Effector memory CD4-positive, alpha-beta T cell (primary cell): ENCODE results near the gene DYNC2LI1.

Experiments used
- DNase-seq, 3 donors: peaks; one replicate each; pipeline ENCODE4 v3.0.0-alpha.2; 2020
- H3K27ac ChIP-seq: 2 replicates; pipeline ENCODE4 v1.7.0; 2013; ENCODE audit warnings: mild to moderate bottlenecking, low read length, moderate library complexity; ENCODE audit not compliant: insufficient read depth, poor library complexity, severe bottlenecking
- H3K27me3 ChIP-seq: replicated peaks from 2 replicates; pipeline ENCODE4 v1.7.0; 2013; ENCODE audit warnings: mild to moderate bottlenecking, low read length; ENCODE audit not compliant: insufficient read depth, control insufficient read depth, poor library complexity, severe bottlenecking
- H3K36me3 ChIP-seq: 2 replicates; pipeline ENCODE4 v1.7.0; 2013; ENCODE audit warnings: mild to moderate bottlenecking, low read length, moderate library complexity; ENCODE audit not compliant: control insufficient read depth, insufficient read depth
- H3K4me1 ChIP-seq: 2 replicates; pipeline ENCODE4 v1.7.0; 2013; ENCODE audit warnings: low read length, mild to moderate bottlenecking; ENCODE audit not compliant: control insufficient read depth, insufficient read depth, poor library complexity, severe bottlenecking
- H3K4me3 ChIP-seq: 2 replicates; pipeline ENCODE4 v1.7.0; 2013; ENCODE audit warnings: low read length, low read depth, mild to moderate bottlenecking; ENCODE audit not compliant: insufficient read depth, poor library complexity, severe bottlenecking
- H3K9me3 ChIP-seq: 2 replicates; pipeline ENCODE4 v1.7.0; 2013; ENCODE audit warnings: mild to moderate bottlenecking, low read length, moderate library complexity; ENCODE audit not compliant: control insufficient read depth

DYNC2LI1 gene

GRCh38 chr2:43762286-43762685 is 11.6 kb upstream of the DYNC2LI1 start:
- H3K4me3 ChIP-seq = no peak overlapping the region
- no peaks in the 10 kb centered on the region for H3K36me3 ChIP-seq
- no peaks in the 10 kb centered on the region for H3K4me1 ChIP-seq
- H3K27me3 ChIP-seq = no peaks in the 10 kb centered on the region
- DNase-seq = no peak
- no peak overlapping the region for H3K27ac ChIP-seq
- no peaks in the 10 kb centered on the region for H3K9me3 ChIP-seq

DNA sequence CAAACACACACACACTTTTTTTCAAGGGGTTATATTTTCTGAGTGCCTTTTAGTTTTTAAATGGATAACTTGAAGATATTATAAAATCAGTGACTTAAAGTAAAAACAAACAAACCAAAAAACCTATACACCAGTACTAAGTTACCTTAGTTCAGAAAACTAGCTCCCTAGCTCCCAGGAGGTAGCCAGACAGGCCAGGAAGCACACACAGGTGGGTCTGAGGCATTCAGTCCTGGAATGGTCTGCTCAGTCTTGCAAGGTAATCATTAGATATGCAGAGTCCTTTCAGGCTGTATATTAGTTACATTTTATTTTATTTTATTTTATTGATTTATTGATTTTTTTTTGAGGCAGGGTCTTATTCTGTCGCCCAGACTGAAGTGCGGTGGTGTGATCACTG is 10.7 kb upstream of the DYNC2LI1 start:
- Histone ChIP-seq H3K36me3 (no peaks in the 10 kb centered on the region), H3K4me3 (no peak overlapping the region), H3K4me1 (no peaks in the 10 kb centered on the region), H3K27ac (no peak overlapping the region), H3K27me3 (no peaks in the 10 kb centered on the region), H3K9me3 (no peaks in the 10 kb centered on the region)
- DNase-seq = no peak

DNA sequence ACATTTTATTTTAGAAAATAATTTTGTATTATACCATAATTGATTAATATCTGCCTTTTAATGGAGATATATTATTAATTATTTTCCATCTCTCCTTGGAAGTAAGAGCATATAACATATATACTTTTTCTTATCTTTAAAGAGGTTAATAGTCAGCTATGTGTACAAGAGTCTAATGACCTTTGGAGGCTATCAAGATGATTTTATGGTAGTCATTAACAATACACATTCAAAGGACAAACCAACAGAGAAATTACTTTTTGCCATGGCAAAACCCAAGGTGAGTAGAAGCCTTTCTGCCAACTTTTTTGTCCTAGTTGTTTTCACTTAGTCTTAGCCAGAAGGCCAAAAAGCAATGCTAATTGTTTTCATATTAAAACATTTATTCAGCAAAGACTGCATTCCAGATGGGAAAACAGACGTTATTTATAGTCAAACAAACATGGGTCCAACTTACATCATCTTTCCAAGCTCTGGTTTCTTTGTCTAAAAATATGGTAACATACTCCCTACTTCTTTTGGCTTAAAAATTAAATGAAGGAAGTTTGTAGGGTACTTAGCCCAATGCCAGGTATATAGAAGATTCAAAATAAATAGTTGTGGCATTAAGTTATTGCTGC is 9.6 kb upstream of the DYNC2LI1 start:
- Histone ChIP-seq H3K36me3 (no peaks in the 10 kb centered on the region), H3K27ac (no peak overlapping the region), H3K4me1 (no peaks in the 10 kb centered on the region), H3K9me3 (no peaks in the 10 kb centered on the region), H3K4me3 (no peak overlapping the region), H3K27me3 (no peaks in the 10 kb centered on the region)
- DNase-seq = no peak

DNA sequence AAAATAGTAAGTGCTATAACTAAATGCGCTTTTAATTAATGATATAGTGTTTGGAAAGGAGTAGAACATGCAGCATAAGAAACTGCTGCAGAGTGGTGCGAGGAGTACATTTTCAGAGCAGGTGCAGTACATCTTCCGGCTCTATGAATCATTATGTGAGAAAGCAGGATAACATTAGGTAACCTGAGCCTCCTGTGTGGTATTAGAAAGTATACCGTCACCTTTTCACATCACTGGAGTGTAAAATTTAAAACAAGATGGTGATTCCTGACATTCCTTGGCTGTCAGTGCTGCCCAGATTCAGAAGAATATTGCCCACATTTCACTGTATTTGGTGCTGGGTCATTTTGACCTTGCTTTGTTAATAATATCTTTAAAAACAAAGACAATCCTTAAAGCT is 7.8 kb upstream of the DYNC2LI1 start:
- DNase-seq = no peak
- H3K27me3 ChIP-seq = no peaks in the 10 kb centered on the region
- no peak overlapping the region for H3K27ac ChIP-seq
- no peaks in the 10 kb centered on the region for H3K4me1 ChIP-seq
- no peaks in the 10 kb centered on the region for H3K9me3 ChIP-seq
- H3K4me3 ChIP-seq = no peak overlapping the region
- no peaks in the 10 kb centered on the region for H3K36me3 ChIP-seq

DNA sequence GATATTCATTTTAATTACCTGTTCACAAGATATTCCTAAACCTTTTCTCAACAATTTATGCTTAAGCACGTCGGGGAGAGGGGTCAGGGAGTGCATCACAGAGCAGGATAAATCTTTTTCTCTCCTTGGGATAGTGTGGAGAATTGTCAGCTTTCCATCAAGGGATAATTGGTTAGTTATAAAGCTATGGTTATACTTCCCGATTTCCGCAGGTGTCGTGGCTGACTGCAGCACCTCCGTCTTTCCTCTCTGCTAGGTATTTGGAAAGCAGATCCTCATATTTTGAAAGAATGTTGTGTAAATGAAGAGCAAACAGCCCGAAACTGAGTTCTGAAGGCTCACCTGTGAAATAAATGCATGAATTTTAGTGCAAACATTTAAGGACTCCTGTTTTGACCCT is 778 bp downstream of the DYNC2LI1 start:
- no peaks in the 10 kb centered on the region for H3K36me3 ChIP-seq
- H3K4me1 ChIP-seq = no peaks in the 10 kb centered on the region
- H3K4me3 ChIP-seq = peak overlapping the region; percentile 85
- no peak for DNase-seq
- H3K27me3 ChIP-seq = no peaks in the 10 kb centered on the region
- H3K9me3 ChIP-seq = no peaks in the 10 kb centered on the region
- H3K27ac ChIP-seq = no peak overlapping the region

GRCh38 chr2:43776324-43776723 is 2.5 kb downstream of the DYNC2LI1 start:
- no peak overlapping the region for H3K27ac ChIP-seq
- no peaks in the 10 kb centered on the region for H3K36me3 ChIP-seq
- no peak for DNase-seq
- H3K27me3 ChIP-seq = no peaks in the 10 kb centered on the region
- no peaks in the 10 kb centered on the region for H3K4me1 ChIP-seq
- H3K9me3 ChIP-seq = no peaks in the 10 kb centered on the region
- H3K4me3 ChIP-seq = no peak overlapping the region

DNA sequence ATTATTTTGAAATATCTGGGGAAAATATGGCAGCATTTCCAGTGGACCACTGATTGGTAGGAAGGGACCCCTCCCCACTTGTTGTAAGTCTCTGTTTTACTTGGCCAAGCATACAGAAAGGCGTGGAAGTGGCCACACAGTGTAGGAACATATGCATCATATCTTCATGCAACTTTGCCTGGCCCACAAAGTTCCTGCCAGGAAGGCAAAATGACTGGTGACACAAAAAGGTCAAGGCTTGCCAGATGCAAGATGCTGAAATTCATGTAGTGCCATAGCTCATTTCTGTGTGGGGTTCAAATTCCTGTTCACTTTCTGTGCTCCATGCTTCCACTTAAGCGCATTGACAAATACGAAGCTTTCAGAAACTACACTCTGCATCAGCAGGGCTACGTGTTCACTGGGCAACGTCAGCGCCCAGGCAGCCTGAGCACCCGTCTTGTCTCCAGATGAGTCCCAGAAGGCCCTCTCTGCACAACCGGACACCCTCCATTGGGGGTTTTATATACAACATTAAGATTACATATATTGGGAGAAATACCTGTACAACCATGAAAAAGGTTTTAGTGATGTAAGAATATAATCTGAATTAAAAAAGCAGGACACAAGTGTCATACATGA is 3.6 kb downstream of the DYNC2LI1 start:
- no peak overlapping the region for H3K4me3 ChIP-seq
- no peak overlapping the region for H3K27ac ChIP-seq
- no peak for DNase-seq
- H3K36me3 ChIP-seq = no peaks in the 10 kb centered on the region
- no peaks in the 10 kb centered on the region for H3K9me3 ChIP-seq
- no peaks in the 10 kb centered on the region for H3K4me1 ChIP-seq
- H3K27me3 ChIP-seq = no peaks in the 10 kb centered on the region

DNA sequence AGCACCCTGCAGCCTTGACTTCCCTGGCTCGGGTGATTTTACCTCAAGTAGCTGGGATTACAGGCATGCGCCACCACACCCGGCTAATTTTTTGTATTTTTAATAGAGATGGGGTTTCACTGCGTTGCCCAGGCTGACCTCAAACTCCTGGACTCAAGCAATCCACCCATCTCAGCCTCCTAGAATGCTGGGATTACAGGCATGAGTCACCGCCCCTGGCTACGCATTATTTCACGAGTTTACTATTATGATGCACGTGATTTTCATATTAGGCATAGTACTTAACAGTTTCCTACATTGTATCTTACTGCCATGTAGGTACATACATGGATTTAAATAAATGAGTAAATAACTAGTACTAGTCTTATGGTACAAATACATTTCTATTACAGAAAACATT is 4.4 kb downstream of the DYNC2LI1 start:
- Histone ChIP-seq H3K4me1 (no peaks in the 10 kb centered on the region), H3K36me3 (no peaks in the 10 kb centered on the region), H3K9me3 (no peaks in the 10 kb centered on the region), H3K4me3 (no peak overlapping the region), H3K27ac (no peak overlapping the region), H3K27me3 (no peaks in the 10 kb centered on the region)
- no peak for DNase-seq

GRCh38 chr2:43787895-43788294 is 14.1 kb downstream of the DYNC2LI1 start:
- no peaks in the 10 kb centered on the region for H3K27me3 ChIP-seq
- H3K9me3 ChIP-seq = no peaks in the 10 kb centered on the region
- no peak overlapping the region for H3K27ac ChIP-seq
- H3K4me1 ChIP-seq = no peaks in the 10 kb centered on the region
- no peak overlapping the region for H3K4me3 ChIP-seq
- no peaks in the 10 kb centered on the region for H3K36me3 ChIP-seq
- no peak for DNase-seq

DNA sequence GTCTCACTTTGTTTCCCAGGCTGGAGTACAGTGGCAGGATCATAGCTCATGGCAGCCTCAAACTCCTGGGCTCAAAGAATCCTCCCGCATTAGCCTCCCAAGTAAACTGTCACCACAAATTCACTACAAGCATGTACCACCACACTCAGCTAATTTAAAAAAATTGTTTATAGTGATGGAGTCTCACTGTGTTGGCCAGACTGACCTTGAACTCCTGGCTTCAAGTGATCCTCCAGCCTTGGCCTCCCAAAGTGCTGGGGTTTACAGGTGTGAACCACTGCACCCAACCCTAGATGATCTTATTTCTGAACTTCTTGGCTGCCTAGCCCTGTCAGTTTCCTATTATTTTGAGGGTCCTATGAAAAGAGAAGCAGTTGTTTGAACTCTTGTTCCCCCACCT is 14.8 kb downstream of the DYNC2LI1 start:
- DNase-seq = no peak
- no peaks in the 10 kb centered on the region for H3K9me3 ChIP-seq

More for the DNA sequence above, 14.8 kb downstream of the DYNC2LI1 start:
- no peaks in the 10 kb centered on the region for H3K27me3 ChIP-seq
- no peaks in the 10 kb centered on the region for H3K36me3 ChIP-seq
- no peaks in the 10 kb centered on the region for H3K4me1 ChIP-seq
- no peak overlapping the region for H3K4me3 ChIP-seq
- H3K27ac ChIP-seq = no peak overlapping the region
